Stimulated activated CD8-positive, alpha-beta memory T cell treated with anti-CD3 and anti-CD28 coated beads, Interleukin-15, amount 100 ng/mL, for 1 hour (primary cell): ENCODE data around the gene WDR43.

Experiments
- DNase-seq: peaks from one replicate; pipeline ENCODE4 v3.0.0-alpha.2; 2020; ENCODE audit warnings: low read depth

Gene WDR43

DNA sequence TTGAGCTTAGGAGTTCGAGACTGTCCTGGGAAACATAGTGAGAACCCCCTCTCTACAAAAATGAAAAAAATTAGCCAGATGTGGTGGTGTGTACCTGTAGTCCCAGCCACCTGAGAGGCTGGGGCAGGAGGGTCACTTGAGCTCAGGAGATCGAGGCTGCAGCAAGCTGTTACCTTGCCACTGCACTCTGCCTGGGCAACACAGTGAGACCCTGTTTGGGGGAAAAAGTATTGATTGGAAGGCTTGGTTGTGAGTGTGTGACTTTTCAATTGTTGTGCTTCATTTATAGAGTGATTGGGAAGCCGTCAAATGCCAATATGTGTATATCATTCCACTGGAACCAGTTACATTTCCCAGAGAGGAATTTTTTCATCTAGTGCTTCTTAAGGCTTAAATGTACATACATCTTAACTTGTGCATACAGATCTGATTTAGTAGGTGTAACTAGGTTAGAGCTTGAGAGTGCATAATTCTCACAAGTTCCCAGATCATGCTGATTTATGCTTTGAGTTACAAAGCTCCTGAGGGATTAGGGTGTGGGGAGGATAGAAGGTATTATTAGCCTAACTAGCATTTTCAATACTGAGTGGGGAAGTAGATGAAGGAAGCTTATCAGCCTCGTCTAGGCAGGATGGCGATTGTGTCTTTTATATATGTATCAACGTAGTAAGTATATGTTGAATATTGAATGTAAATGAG lies 15.3 kb downstream of the WDR43 start:
- no peak for DNase-seq

DNA sequence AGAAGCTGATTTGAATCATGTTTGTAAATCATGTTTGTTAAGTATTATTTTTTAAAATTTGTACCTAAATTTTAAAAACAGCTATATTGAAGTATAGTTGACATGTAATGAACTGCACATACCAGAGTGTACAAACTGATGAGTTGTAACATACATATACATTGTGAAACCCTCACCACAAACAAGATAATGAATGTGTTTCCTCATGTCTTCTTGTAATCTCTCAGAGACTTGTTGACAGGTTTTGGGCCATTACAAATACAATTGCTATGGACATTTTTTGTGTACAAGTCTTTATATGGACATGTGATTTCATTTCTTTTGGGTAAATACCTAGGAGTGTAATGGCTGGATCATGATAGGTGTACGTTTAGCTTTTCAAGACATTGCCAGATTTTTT lies 21.5 kb downstream of the WDR43 start:
- no peak for DNase-seq

DNA sequence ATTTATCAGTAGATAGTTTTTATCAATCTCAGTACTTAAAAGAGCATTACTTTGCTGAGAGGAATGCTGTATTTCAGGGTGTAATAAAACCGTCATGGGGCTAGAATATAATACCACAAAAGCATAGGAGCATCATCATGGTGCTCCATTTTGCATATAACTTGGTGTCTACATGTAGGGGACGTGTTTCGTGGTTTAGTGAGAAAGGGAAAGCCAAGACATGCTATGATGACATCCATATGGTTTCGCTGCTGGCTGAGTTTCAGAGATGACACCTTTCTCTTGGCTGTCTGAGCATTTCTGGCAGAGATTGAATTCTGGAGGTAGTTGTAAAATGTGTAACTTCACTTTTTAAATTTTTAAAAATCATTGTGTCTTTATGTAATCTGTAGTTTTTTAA lies 32.4 kb downstream of the WDR43 start:
- DNase-seq = no peak

- DNase-seq = no peak
Measured at GRCh38 chr2:28927469-28927868, 33.0 kb downstream of the WDR43 start.

DNA sequence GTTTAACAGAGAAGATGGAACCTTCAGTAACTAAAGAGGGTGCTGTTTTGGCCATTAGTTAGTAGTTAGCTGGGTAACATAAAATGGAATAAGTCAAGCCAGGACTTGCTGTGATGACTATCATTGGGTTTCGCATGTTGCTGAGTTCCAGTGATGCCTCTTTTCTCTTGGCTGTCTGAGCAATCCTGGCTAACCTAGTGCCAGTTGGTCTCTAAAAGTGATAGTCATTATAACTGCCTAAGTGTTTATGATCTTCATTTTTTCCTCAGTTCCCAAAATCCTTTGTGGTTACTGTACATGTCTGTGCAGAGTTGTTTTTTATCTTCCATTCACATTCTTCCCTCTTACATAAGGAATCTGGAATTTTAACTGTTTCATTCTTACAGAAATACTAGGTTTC lies 33.4 kb downstream of the WDR43 start:
- no peak for DNase-seq

- DNase-seq = no peak
Measured at GRCh38 chr2:28929581-28929980, 35.1 kb downstream of the WDR43 start.

DNA sequence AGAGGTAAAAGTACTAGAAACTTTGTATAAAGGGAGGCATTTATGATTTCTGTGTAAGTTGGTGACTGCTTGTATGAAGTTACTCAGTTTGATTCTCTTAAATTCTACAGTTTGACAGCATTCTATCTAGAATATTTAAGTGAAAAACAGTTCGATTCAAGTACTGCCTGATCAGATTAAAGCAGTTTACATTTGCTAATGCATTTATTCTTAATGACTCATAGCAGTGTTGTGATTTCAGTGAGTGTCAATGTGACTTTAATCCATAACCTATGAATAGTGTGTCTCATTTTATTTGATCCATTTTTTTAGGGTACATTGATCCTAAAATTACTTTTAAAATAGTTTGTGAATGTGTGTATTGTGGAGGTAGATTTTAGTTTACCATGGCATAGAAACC lies 35.7 kb downstream of the WDR43 start:
- DNase-seq = no peak

- no peak for DNase-seq
Measured at GRCh38 chr2:28934769-28935168, 40.3 kb downstream of the WDR43 start.

DNA sequence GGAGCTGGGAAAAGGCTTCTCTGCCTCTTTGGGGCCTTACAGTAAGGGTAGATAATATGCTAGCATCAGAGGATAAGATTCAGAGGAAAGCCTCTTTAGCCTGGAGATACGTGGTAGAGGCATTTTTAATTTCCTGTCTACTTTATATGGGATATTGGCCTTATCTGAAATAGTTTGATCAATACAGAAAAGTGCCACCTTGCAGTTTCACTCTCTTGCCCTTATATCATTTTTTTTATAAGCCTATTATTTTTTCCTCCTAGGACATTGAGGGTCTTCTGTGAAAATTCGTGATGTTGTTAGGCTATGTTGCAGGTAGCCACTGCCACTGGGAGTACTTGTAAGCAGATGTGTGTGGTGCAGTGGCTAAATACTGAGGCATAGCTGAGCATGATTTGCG lies 46.5 kb downstream of the WDR43 start:
- DNase-seq = no peak

GRCh38 chr2:28944535-28945248 lies 50.2 kb downstream of the WDR43 start:
- no peak for DNase-seq

DNA sequence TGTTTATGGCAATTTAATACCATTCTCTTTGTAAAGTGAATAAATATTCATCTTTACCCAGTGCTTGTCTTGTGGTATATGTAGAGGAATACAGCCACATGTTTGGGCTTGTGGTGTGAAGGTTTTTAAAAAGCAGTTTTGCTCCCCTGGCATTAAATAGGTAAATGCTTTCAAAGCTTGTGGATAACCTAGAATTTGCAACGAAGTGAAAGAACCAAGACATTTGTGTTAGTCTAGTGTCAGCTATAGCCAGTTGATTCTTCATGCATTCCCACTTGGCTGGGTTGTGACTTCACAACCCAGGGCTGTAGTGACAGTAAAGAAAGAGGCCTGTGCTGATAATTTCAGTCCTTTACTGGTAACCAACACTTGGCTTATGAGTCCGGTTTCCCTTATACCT lies 53.7 kb downstream of the WDR43 start:
- DNase-seq = no peak

DNA sequence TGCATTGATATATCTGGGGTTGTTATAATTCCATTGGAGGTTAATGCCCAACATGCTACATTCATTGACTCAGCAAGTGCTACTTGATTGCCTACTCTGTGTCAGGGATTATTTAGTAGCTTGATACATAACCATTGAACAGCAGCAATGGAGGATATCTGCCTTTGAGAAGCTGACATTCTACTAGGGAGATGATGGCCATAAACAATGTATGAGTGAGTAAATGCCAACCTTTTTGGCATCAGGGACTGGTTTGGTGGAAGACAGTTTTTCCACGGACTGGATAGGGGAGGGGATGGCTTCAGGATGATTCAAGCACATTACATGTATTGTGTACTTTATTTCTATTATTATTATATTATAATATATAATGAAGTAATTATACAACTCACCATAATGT lies 54.7 kb downstream of the WDR43 start:
- DNase-seq = no peak

- no peak for DNase-seq
Measured at GRCh38 chr2:28949617-28950305, 55.3 kb downstream of the WDR43 start.

- DNase-seq = no peak
Measured at GRCh38 chr2:28950941-28951630, 56.6 kb downstream of the WDR43 start.

DNA sequence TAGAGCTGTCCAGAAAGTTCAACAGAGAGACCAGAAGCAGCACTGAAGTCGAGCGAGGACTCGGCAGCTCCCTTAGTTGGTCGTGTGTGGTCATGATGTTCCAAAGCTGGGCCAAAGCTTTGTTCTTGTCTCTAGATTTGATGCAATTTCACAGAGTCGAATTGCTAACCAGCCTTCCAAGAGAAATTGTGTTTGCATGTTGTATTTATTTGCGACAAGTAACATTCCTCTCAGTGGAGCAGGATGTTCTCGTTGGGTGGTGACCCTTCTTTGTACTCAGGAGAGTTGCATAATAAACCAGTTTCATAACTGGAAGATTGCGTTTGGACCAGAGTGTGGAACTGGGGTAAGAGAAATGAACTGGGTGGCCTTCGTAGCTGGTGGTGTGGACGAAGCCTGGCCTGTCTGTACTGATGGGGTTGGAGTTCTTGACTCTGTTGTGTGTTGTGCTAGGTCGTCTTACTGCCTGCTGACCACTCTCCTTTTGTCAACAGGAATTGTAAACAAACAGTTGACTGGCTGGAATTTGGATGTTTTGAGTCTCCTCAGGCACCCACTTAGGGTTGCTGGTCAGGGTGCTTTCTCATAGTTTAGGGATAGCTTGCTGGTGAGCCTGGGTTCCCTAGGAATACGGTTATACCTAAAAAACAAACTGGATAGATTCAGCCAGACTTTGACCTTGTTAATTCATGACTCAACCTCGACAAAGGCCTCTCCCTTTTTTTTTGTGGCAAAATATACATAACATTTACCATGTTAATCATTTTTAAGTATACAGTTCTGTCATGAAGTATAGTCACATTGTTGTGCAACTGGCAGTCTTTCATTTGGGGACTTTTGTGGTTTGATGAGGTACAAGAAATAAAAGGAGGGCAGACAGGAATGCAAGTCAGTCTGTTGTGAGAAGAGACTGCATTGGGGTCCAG lies 57.7 kb downstream of the WDR43 start:
- DNase-seq = no peak

DNA sequence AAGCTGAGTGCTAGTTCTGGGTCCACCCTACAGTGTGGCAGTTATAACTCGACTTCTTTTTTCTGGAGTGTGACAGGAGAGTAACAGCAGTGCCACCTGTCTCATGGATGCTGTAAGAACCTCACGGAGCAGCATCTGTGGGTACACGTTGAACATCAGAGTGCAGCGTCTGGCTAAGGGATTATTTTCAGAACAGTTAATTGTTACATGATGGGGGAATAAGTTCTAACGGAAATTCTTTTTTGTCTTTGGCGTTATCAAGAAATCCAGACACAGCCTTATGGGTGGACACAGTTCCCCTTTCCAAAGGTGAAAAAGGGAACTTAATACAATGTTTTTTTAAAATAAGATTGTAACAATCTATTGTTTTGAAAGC lies 58.4 kb downstream of the WDR43 start:
- DNase-seq = no peak

- DNase-seq = no peak
Measured at GRCh38 chr2:28955467-28955866, 61.0 kb downstream of the WDR43 start.

DNA sequence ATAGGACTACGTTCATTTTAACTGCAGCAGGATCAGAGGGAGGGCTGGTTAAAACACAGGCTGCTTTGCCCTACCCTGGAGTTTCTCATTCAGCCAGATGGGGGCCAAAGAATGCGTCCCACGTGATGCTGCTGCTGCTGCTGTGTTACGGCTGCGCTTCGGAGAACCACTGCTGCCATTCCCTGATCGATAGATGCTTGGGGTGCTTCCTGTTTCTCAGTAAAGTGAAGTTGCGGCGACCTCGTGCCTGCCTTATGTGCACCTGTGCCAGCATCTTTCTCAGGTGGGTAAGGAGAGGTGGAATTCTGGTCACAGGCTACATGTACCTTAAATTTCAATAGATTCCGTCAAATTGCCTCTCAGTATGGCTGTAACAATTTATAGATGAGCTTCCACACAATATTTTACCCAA lies 62.0 kb downstream of the WDR43 start:
- DNase-seq = no peak

DNA sequence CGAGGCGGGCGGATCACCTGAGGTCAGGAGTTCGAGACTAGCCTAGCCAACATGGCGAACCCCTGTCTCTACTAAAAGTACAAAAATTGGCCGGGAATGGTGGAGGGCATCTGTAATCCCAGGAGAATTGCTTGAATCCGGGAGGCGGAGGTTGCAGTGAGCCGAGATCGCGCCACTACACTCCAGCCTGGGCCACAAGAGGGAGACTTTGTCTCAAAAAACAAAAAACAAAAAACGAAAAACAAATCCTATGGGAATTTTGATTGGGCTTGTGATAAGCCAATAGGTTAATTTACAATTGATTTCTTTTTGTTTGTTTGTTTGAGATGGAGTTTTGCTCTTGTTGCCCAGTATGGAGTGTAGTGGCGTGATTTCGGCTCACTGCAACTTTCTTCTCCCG lies 62.4 kb downstream of the WDR43 start:
- no peak for DNase-seq

- DNase-seq = no peak
Measured at GRCh38 chr2:28958689-28959088, 64.2 kb downstream of the WDR43 start.

GRCh38 chr2:28960401-28960800 lies 65.9 kb downstream of the WDR43 start:
- no peak for DNase-seq

DNA sequence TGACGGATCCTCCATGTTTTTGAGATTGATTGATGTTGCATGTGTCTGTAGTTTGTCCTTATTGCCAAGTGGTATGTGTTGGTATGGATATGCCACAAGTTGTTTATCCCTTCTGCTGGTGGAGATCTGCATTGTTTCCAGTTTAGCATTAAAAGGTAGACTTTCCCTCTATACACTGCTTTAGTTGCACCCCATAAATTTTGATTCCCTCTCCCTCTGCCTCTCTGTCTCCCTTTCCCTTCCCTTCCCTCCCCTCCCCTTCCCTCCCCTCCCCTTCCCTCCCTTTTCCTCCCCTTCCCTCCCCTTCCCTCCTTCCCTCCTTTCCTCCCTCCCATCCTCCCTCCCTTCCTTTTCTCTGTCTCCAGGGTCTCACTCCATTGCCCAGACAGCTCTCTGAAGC lies 68.0 kb downstream of the WDR43 start:
- no peak for DNase-seq
